Activated CD4-positive, CD25-positive, alpha-beta regulatory T cell treated with anti-CD3 and anti-CD28 coated beads, Interleukin-2, amount 50 U/mL, for 16 hours (primary cell): Measurements from ENCODE around the gene UBN2.
"Not testable (repeated sequence)": the region's sequence is repeated elsewhere in the genome, so short reads cannot be mapped to it uniquely, and the experiment has no call there.

Experiments used
- DNase-seq: peaks from one replicate; pipeline ENCODE4 v3.0.0-alpha.2; 2020; ENCODE audit warnings: low read depth, low spot score

UBN2 gene

DNA sequence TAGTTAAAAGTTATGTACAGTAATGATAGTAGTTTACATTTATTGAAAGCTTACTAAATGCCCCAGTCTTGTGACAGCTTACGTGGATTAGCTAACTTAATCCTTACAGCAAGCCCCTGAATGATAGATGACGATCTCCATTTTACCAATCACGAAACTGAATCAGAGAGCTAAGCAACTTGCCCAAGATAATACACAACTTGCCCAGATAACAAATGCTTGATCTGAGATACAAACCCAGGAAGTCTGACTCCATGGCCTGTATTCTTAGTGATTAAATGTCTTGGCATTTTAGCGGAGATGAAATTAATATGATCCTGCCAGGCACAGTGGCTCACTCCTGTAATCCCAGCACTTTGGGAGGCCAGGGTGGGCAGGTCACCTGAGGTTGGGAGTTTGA lies 63.2 kb downstream of the UBN2 start:
- no peak for DNase-seq

DNA sequence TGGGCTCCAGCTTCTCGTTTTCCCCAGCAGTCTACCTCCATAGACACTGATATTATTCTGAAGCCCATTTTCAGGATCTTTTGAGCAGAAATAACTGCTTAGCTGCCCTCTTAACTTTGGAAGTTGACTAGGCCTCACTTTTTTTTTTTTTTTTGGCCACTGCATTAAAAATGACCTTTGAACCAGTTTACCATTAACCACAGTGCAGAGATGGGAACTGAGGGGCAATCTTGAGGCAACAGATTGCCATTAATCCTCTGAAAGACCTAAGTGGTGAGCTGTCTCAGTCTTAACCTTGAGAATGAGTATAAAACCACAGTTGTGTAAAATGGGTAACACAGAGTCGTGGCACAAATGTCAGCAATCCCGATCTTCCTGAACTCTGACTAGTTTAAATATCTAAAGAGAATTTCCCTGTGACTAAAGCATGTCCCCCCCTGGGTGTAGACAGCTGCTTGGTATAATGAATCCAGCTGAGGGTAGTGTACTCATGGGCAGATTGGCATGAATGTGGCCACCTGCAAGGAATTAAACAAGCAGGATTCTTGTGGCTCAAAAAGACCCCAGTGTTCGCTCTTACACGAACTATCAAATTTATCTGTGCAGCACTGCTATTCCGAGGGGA lies 64.0 kb downstream of the UBN2 start:
- no peak for DNase-seq

DNA sequence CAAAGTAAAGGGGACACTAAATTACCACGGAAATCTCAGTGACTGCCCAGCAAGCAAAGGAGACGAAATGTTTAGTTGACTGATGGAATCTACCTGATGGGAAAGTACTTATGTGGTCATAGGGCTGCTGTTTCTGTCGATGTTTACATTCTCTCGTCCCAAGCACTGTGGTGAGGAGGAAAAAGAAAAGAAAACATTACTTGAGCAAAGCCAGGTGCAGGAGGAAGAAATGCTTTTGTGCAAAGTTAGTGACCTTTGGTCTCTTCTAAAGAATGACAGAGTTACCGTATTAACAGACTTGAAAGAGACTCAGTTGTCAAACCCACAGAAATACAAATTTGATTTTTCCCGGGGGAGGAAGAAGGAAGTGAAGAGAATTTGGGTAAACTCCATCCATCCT lies 66.8 kb downstream of the UBN2 start:
- no peak for DNase-seq

DNA sequence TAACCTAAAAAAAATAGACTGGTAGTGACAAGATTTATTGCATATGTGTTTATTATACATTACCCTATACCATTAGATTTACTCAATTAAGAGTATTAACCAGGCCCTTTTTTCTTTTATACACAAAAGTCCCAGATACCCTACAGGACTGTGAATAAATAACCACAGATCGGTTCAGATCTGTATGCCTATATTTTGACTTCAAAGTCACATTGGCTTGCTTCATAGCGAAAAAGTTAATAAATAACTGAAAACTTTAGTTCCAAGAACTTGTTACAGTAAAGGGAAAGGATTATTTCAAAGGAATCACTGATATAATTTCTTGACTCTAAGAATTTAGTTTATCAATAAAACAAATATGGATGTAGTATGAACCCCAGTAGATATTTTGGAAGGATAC lies 68.3 kb downstream of the UBN2 start:
- DNase-seq: no peak

DNA sequence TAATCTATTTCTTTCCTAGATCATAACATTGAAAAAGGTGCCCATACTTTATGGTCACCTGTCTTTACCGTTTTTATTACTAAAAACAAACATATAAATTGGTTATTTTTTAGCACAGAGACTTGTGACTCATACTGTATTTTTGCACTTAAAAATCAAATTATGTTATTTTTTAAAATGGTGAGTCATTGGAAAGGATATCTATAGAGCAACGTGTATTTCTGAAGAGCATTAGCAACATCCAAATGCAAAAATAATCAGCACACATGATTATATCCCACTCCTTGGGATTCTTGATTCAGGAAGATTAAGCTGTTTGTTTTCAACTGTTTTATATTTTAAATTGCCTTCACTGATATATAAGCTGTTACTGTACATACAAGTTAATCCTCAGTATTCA lies 69.4 kb downstream of the UBN2 start:
- DNase-seq: no peak

DNA sequence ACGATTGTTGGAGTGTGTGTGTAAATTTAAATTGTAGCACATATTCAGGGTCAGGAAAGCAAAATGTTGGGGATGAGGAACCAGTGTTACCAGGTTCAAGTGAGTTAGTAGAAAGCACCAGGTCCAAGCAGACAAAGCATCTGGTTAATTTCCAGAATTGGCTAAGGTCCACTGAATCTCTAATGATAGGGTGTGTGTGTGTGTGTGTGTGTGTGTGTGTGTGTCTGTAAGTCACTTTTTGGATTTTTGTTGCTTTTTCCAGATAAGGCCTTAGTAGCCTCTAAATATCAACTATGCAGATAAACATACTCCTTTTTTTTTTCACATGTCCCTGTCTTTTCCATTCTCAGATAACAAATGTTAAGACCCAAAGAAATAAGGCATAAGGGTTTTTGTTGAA lies 73.5 kb downstream of the UBN2 start:
- DNase-seq: no peak

DNA sequence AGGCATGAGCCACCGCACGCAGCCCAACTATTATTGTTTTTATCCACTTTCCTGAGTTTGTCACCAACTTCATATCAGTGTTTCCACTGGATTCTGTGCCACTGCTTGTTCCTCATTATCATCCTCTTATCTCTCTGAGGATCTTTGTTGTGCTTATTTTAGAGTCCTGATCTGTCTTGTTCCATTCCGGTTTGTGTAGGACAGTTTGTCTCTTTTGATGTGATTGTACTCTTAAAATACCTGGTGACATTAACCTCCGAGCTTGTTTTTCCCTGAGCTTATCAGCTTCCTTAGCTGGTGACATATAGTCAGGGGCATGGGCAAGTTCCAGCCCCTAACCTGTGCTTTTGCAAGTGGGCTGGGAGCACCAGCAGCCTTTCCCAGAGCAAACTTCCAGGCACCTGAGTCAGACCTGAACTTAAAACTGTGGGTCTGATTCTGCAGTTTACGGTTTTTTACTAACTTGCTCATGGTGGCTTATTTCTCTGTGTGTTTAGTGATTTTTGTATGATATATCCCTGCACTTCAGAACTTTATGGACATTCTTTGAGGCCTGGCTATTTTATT lies 87.0 kb downstream of the UBN2 start:
- no peak for DNase-seq

DNA sequence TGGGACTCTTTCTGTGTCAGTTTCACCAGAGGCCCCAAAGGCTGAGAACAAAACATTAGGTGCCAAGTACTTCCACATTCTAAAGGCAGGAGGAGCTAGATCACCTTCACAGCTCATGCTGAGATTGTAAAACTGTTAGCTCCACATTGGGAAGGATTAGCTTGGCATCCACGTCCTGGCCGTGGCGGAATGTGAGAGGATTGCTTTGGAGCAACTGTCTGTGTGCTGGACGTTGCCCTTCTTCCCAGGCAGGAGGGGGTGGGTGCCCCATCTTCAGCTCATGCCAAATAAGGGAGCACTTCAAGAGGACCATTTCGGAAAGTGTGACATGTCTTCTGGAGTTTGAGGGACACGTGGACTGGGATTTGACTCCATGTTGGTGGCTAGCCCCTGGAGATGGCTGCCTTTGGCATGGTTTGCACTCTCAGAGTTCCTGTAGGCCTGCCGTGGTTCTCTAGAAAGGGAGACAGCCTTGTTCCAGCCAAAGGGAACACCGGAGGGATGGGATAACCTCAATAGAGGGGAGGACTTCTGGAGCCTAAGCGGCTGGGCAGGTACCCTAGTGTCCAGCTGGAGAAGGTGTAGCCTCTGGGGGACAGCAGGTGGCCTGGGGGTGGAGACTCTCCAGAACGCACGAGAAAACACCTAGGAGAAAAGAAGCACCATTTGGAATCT lies 90.2 kb downstream of the UBN2 start:
- DNase-seq: no peak

DNA sequence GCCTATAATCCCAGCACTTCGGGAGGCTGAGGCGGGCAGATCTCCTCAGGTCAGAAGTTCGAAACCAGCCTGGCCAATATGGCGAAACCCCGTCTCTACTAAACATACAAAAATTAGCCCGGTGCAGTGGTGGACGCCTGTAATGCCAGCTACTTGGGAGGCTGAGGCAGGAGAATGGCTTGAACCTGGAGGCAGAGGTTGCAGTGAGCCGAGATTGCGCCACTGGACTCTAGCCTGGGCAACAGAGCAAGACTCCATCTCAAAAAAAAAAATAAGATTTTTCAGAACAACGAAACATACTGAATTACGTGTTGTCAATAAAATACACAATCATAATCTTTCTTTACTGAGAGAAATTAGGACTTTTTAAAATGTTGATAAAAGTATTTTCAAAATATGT lies 93.7 kb downstream of the UBN2 start:
- DNase-seq: not testable (repeated sequence)

DNA sequence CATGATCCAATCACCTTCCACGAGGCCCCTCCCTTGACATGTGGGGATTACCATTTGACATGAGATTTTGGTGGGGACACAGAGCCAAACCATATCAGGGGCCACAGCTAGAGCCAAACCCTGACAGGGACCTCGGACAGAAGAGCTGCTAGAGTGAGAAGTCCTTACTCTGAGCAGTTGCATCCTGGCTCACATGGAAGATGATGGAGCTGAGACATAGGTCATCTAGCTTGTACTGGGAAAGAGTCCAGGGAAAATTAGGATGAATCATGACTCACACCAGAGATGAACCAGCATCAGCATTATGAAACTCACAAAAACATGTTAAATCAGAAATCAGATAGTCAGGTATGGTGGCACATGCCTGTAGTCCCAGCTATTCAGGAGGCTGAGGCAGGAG lies 97.3 kb downstream of the UBN2 start:
- DNase-seq: no peak

DNA sequence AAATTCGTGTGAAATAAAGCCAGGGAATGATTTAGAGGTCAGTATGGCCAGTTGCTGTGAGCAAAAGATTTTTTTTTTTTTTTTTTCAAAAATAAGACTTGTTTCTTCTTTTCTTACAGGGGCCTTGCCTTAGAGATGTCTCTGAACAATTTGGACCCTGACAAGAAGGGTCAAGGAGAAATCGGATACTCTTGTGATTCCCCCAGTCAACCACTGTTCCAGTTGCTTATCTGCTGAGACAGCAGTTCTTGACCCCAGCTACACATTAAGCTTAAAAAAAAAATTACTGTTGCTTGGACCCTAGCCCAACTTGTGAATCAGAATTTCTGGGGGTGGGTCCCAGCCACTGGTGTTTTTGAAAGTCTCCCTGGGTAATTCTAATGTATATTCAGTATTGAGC lies 98.1 kb downstream of the UBN2 start:
- DNase-seq: no peak

DNA sequence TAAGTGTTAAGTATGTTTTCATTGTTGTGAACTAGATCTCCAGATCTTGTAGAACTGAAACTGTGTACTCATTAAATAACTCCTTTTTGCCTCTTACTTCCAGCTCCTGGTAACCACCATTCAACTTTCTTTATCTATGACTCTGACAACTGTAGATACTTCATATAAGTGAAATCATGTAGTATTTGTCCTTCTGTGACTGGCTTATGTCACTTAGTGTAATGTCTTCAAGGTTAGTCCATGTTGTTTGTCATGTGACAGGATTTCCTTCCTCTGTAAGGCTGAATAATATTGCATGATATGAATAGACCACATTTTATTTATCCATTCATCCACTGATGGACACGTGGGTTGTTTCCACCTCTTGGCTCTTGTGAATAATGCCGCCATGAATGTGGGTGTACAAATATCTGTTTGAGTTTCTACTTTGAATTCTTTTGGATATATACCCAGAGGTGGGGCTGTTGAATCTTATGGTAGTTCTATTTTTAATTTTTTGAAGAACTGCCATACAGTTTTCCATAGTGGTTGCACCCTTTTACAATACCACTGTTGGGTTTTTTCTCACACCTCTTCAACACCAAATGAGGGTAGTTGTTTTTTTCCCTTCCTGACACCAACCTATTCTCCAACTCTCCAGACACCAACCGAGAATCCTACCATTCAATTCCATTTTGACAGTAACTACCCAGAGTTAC lies 99.4 kb downstream of the UBN2 start:
- no peak for DNase-seq

DNA sequence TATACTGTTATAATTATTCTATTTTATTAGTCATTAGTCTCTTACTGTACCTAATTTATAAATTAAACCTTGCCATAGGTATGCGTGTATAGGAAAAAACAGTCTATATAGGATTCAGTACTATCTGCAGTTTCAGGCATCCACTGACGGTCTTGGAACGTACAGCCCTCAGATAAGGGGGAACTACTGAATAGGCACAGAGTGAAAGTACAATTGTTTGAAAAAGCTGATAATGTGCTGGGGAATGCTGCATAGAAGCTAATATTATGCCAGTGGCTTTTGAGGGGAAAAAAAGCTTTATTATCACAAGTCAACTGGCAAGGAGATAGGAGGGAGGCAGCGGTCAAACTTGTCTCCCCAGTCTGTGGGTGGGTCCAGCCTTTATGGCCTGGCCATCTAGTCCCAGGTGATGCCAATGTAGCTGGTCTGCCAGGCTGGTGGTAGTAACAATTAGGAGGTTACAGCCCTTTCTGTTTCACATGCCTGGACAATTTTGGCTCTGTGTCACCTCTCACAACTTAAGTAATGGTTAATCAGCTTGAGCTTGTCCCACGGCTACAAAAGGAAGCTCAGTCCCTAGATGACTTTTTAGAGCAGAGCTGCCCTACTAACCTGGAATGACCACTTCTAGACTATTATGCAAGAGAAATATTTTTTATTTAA lies 101.8 kb downstream of the UBN2 start:
- DNase-seq: no peak

DNA sequence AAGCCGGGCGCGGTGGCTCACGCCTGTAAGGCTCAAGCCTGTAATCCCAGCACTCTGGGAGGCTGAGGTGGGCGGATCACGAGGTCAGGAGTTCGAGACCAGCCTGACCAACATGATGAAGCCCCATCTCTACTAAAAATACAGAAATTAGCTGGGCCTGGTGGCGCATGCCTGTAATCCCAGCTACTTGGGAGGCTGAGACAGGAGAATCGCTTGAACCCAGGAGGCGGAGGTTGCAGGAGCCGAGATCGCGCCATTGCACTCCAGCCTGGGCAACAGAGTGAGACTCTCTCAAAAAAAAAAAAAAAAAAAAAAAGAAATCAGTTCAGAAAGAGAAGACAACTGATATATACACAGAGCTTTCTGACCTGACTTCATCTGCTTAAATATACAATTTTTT lies 102.4 kb downstream of the UBN2 start:
- DNase-seq: not testable (repeated sequence)

DNA sequence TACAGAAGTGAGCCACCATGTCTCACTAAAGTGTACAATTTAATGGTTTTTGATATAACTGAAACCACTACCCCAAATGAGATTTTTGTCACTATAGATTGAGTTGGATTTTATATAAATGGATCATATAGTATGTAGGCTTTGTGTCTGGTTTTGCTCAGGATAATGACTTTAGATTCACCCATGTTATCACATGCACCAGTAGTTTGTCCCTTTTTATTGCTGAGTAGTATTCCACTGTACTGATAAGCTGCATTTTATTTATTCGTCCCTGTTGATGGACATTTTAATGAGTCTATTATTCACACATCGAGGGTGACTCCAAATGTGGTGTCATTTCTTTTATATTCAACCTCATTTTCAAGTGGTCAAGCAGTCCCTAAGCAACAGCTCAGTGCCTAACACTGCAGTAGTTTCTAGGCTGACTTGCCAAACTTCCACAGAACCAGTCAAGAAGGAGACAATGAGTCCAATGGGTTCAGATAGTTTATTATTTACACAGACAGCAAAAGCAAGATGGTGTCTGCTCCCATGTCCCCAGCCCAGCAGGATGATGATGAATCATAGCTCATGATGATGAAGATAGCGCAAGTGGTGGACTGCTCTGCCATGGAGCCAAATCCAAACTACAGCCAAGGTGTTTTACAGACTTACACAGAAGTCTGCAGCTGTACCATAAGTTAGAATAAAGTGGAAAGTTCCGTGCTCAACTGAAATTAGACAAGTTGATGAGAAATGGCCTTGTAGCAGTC lies 103.5 kb downstream of the UBN2 start:
- DNase-seq: no peak

DNA sequence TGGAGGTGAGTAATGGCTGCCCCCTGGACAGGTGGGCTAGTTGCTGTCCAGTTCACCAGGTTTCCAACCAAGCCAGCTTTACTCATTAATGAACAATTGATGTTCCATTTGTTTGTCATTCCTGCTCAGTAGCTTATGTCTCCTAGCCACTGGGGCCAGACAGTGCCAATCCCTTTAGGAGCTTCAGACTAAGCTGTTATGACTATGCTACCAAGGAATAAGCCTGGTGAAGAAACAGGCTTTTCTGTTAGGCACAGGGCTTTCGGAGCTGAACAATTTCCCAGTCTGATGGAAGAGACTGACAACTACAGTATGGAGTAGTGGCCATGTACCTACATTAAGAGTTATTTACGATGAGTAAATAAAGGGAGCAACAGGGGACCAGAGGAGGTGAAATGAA lies 108.0 kb downstream of the UBN2 start:
- no peak for DNase-seq

DNA sequence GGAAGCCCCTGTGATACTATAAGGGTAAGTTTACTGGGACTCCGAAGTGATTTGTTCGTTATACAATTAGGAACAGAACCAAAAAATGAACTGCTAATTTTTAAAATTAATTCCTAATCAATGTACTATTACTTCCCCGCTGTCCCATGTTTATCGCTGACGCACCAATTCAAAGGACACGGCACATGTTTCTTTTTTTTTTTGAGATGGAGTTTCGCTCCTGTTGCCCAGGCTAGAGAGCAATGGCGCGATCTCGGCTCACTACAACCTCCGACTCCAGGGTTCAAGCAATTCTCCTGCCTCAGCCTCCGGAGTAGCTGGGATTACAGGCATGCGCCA lies 108.6 kb downstream of the UBN2 start:
- no peak for DNase-seq

DNA sequence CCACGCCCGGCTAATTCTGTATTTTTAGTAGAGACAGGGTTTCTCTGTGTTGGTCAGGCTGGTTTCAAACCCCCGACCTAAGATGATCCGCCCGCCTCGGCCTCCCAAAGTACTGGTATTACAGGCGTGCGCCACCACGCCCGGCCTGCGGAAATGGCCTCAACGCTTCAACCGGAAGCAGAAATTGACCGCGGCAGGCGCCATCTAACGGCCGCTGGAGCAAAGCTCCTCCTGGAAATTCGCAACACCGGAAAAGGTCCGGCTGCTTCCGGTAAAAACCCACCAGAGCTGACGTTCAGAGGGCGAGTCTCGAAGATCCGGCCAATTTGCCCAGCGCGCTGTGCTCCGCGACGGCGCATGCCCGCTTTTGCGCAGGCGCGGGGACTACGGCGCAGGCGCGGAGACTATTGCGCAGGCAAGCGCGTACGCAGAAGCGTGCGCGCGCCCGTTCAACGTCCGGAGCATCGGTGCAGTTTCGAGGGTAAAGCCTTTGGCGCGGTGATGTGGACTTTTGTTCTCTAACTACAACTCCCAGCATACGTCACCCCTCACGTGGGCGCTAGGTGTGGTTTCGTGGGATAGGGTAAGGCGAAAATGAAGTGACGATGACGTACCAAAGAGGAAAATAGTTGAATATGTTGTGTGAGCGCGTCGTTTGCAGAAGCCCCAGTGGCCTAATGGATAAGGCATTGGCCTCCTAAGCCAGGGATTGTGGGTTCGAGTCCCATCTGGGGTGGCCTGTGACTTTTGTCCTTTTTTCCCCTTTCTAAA lies 109.2 kb downstream of the UBN2 start:
- peak; percentile 98 for DNase-seq

DNA sequence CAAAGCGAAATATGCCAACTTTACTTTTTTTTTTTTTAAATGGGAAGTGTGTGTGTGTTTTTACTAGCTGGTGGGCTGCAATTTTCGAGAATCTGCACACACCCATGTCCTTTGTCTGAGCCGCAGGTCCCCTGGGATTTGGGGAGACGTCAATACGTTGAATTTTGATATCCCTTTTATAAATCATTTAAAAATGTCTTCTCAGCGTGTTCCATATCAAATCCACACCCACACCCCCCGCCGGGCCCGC lies 109.7 kb downstream of the UBN2 start:
- no peak for DNase-seq

DNA sequence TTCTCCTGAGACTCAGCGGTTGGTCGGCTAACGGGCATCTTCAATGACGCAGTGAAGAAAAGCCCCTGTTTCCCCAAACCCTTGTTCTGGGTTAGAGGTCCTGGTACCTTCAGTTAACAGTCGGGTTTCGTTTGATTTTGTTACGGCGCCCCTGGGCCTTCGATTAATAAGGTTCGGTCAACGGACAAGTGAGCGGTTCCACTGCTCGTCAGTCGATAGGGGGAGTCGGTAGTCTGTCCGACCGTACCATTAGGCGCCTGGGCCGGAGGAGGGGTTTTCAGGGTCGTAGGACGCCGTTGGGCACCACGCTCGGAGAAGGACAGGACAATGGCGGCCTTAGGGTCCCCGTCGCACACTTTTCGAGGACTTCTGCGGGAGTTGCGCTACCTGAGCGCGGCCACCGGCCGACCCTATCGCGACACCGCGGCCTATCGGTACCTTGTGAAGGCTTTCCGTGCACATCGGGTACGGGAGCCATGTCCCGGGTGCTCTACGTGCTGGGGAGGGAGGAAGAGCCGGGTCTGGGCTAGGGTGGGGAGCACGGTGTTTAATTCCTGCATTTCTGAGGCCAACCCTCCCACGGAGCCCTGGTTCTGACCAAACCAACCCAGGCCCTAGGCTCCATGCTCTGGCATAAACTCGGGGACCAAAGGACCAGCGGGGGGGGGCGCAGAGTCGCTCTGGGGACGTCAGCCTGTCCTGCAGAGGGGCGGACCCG lies 110.2 kb downstream of the UBN2 start, which contains the start of gene FMC1:
FMC1 (plus strand) TSS at position 280 of the 718 bp plus-strand sequence; CDS start at position 328, 48 bp downstream.
- DNase-seq: peak; percentile 70
